GM20000 (cell line): ENCODE results near the gene BNC2.

Source experiments
- DNase-seq: peaks from one replicate; pipeline ENCODE4 v3.0.0; 2012; ENCODE audit warnings: low spot score
- TF ChIP-seq, protein P1 (sequence below): IDR thresholded peaks from 2 replicates; pipeline ENCODE4 v1.5.1; 2012; ENCODE audit warnings: mild to moderate bottlenecking, control low read depth; ENCODE audit errors: extremely low read depth, missing control alignments

BNC2 gene

DNA sequence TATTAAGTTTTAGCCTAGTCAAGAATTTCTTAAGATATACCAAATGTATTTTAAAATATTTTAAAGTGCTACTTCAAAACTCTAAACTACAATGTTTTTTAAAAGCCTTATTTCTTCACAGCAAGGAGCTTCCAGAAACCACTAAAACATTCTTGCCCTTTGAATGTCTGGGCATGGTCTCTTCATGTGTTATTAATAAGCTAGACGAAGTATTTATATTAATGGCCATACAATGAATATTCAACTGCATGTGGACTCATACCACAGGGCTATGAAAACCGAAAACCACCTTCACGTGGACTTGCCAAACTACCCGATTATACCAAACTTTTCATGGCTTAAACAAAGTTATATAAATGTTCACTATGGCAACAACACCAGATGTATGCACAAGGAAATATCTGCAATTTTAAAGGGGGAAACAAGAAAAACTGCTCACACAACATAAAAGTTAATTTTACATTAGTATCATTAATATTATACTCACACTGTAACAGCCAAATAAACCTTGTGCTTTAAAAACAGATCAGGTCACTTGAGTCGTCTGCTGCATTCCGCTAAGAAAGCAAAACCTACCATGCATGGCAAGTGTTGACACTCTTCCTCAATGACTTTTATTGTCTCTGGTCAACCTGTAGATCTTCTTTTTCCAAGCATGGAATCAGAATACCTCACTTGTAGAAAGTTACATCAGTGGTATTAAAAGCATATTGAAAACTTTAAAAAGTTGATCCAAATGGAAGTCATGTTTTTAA lies 246.3 kb downstream of the BNC2 start:
- TF ChIP-seq, protein P1, sequence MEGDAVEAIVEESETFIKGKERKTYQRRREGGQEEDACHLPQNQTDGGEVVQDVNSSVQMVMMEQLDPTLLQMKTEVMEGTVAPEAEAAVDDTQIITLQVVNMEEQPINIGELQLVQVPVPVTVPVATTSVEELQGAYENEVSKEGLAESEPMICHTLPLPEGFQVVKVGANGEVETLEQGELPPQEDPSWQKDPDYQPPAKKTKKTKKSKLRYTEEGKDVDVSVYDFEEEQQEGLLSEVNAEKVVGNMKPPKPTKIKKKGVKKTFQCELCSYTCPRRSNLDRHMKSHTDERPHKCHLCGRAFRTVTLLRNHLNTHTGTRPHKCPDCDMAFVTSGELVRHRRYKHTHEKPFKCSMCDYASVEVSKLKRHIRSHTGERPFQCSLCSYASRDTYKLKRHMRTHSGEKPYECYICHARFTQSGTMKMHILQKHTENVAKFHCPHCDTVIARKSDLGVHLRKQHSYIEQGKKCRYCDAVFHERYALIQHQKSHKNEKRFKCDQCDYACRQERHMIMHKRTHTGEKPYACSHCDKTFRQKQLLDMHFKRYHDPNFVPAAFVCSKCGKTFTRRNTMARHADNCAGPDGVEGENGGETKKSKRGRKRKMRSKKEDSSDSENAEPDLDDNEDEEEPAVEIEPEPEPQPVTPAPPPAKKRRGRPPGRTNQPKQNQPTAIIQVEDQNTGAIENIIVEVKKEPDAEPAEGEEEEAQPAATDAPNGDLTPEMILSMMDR = no peak
- no peak for DNase-seq

DNA sequence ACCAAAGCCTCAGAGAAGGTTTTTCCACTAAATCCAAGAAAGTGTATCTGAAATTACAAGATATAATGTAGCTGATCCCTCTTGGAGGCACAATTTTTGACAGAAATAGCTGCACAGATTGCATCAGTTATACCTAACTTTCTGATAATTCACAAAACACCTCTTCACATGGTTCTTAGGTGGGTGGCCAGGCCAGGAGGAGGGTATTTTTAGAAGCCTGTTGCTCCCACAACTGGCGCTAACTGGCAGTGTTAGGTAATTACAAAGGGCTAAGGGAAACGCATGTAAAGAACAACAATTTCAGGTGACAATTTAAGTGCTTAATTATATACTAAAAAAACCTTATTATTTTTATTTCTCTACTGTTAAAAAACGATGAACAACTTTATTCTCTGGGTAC lies 247.9 kb downstream of the BNC2 start:
- TF ChIP-seq, protein P1 = no peak
- no peak for DNase-seq

DNA sequence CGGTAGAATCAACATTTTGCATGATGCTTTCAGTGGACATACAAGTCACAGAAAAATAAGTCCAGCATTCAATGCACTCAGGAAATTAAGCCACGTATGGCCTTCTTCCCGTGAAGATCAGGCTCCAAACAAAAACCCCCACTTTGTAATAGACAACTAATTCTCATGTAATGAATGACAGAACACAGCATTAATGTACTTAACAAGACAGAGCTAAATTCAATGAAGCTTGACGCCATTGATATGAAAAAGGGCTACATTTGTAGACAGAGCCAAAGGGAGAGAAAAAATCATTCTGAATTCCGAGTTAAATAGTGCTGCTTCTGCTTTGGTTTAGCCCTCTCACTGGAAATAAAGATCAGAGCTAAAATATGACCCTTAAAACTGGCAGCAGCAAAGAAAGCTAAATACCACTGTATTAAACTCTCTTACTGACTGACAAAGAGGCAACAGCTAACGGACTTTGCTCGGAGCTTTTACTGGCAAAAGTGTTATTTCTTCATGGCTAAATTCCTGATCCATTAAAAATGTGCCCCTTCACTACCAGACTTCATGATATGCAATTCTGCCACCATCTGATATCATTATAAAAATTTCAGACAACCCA lies 250.5 kb downstream of the BNC2 start:
- TF ChIP-seq, protein P1 = no peak
- no peak for DNase-seq

DNA sequence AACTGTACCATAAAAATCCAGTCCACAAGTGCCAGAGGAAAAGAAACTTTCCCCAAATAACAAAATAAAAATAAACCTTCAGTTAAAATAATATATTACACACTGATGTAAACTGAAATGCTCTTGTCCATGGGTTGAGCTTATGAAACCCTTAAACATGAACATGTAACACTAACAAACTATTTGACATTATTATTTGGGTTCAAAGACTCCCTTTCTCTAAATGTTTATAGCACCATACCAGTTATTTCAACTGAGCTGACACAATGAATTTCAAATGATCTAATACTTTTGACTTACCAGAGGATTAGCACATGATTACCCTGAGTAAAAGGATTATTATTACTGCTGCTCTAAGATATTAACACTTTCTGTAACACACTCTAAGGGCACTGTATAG lies 251.1 kb downstream of the BNC2 start:
- TF ChIP-seq, protein P1 = no peak
- DNase-seq = no peak

DNA sequence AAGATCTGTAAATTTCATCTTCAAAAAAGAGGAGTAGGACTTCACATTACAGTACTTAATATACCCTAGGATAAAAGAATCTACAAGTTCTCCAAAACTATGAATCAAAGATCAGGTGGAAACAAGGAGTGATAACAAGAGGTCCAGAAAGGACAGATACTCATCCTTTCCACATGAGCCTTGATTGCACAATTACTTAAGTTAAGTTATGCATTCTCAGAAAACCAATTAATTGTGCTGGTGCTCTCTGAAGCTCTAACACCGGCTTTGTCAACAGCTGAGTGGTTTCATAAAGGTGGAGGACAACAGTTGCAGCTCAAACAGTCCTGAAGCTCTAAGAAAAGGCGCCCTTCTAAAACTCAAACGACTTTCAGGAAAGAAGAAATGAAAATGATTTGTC lies 251.9 kb downstream of the BNC2 start:
- no peak for DNase-seq
- TF ChIP-seq, protein P1 = no peak

DNA sequence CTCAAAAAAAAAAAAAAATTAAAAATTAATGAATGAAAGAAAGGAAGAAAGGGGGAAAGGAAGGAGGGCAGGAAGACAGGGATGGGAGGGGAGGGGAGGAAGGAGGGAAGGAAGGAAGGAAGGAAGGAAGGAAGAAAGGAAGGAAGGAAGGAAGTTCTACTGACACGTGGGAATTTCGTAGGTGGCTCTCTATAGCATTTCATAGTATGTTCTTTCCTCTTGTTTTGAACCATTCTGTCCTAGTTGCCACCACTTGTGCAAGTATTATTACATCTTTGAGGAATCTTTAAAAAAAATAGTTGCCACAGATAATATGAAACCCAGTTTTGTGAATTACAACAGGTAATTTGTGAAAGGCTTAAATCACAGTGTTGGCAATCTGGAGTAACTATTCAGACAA lies 253.8 kb downstream of the BNC2 start:
- DNase-seq = no peak
- TF ChIP-seq, protein P1 = no peak

DNA sequence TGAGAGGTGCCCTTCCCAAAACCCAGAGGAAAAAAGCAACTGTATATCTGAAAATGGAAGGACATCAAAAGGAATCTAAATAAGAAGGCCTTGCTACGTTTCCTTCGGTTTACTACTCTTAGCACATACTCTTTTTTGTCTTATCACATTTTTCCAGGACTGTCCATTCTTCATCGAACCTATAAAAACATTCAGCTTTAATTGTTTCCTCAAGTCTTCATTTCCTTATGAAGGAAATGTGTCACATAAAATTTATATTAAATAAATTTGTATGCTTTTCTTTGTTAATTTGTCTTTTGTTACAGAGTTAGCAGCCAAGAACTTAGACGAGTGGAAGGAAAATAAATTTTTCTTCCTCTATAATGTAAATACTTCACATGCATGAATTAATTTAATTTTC lies 255.0 kb downstream of the BNC2 start:
- DNase-seq = no peak
- TF ChIP-seq, protein P1 = no peak
